H9 (cell line): ENCODE results near the gene APC. TPM values are rescaled to one million over a fixed set of nuclear protein-coding genes. Genes with fewer than 3 reads are reported as not detected.

Experiments used
- DNase-seq: peaks from one replicate; pipeline ENCODE4 v3.0.0-alpha.2; 2017
- H2AFZ ChIP-seq: one replicate; pipeline ENCODE4 v1.6.1; 2013; ENCODE audit warnings: mild to moderate bottlenecking, low read length, control low read depth, moderate library complexity
- H2AK5ac ChIP-seq: 2 replicates; pipeline ENCODE4 v1.6.1; 2013; ENCODE audit warnings: low read length, control low read depth, mixed read lengths; ENCODE audit not compliant: insufficient read length
- H2BK120ac ChIP-seq: one replicate; pipeline ENCODE4 v1.6.1; 2013; ENCODE audit warnings: low read depth, mild to moderate bottlenecking, low read length, control low read depth, inconsistent platforms; ENCODE audit not compliant: poor library complexity, severe bottlenecking
- H2BK12ac ChIP-seq: 2 replicates; pipeline ENCODE4 v1.6.1; 2013; ENCODE audit warnings: low read length, control low read depth, mixed read lengths, low read depth; ENCODE audit not compliant: insufficient read length
- H2BK15ac ChIP-seq: 2 replicates; pipeline ENCODE4 v1.6.1; 2013; ENCODE audit warnings: low read depth, low read length, control low read depth
- H2BK20ac ChIP-seq: one replicate; pipeline ENCODE4 v1.6.1; 2013; ENCODE audit warnings: low read depth, mild to moderate bottlenecking, low read length, control low read depth, inconsistent platforms; ENCODE audit not compliant: poor library complexity, severe bottlenecking
- H2BK5ac ChIP-seq: 2 replicates; pipeline ENCODE4 v1.6.1; 2013; ENCODE audit warnings: low read length, control low read depth, mixed read lengths; ENCODE audit not compliant: insufficient read length
- H3K14ac ChIP-seq: 2 replicates; pipeline ENCODE4 v1.6.1; 2013; ENCODE audit warnings: low read length, control low read depth; ENCODE audit not compliant: insufficient read depth
- H3K18ac ChIP-seq: 2 replicates; pipeline ENCODE4 v1.6.1; 2013; ENCODE audit warnings: low read depth, mild to moderate bottlenecking, mixed read lengths, low read length, control low read depth; ENCODE audit not compliant: insufficient read length
- H3K23ac ChIP-seq: 2 replicates; pipeline ENCODE4 v1.6.1; 2013; ENCODE audit warnings: low read length, control low read depth, mixed read lengths, low read depth; ENCODE audit not compliant: insufficient read length
- H3K23me2 ChIP-seq: 2 replicates; pipeline ENCODE4 v1.6.1; 2013; ENCODE audit warnings: low read depth, mild to moderate bottlenecking, mixed read lengths, low read length, control low read depth; ENCODE audit not compliant: insufficient read length, poor library complexity, severe bottlenecking
- H3K27ac ChIP-seq: 2 replicates; pipeline ENCODE4 v1.5.1; 2013; ENCODE audit warnings: low read length, control low read depth, mixed read lengths, low read depth; ENCODE audit not compliant: insufficient read length
- H3K27me3 ChIP-seq: 2 replicates; pipeline ENCODE4 v1.6.1; 2013; ENCODE audit warnings: low read length, control low read depth, inconsistent platforms; ENCODE audit not compliant: insufficient read depth
- H3K4ac ChIP-seq: 2 replicates; pipeline ENCODE4 v1.6.1; 2013; ENCODE audit warnings: low read depth, mild to moderate bottlenecking, control low read depth, inconsistent platforms, low read length, moderate library complexity
- H3K4me1 ChIP-seq: 2 replicates; pipeline ENCODE4 v1.6.1; 2013; ENCODE audit warnings: low read length, control low read depth, inconsistent platforms; ENCODE audit not compliant: insufficient read depth
- H3K4me2 ChIP-seq: 2 replicates; pipeline ENCODE4 v1.6.1; 2013; ENCODE audit warnings: low read length, control low read depth, mixed read lengths; ENCODE audit not compliant: insufficient read length, insufficient read depth
- H3K56ac ChIP-seq: 2 replicates; pipeline ENCODE4 v1.6.1; 2013; ENCODE audit warnings: low read depth, mild to moderate bottlenecking, mixed read lengths, low read length, control low read depth; ENCODE audit not compliant: insufficient read length
- H3K79me1 ChIP-seq: 2 replicates; pipeline ENCODE4 v1.6.1; 2013; ENCODE audit warnings: low read depth, mild to moderate bottlenecking, moderate library complexity, low read length, control low read depth, inconsistent platforms; ENCODE audit not compliant: insufficient read depth, poor library complexity, severe bottlenecking
- H3K79me2 ChIP-seq: 2 replicates; pipeline ENCODE4 v1.6.1; 2013; ENCODE audit warnings: low read length, control low read depth, inconsistent platforms; ENCODE audit not compliant: insufficient read depth
- H3K9ac ChIP-seq: 2 replicates; pipeline ENCODE4 v1.6.1; 2013; ENCODE audit warnings: low read length, control low read depth, mixed read lengths; ENCODE audit not compliant: insufficient read length; ENCODE audit errors: extremely low read depth
- H3K9me3 ChIP-seq: one replicate; pipeline ENCODE4 v1.6.1; 2013; ENCODE audit warnings: low read depth, low read length, inconsistent platforms; ENCODE audit not compliant: control insufficient read depth
- H3T11ph ChIP-seq: one replicate; pipeline ENCODE4 v1.6.1; 2013; ENCODE audit warnings: mild to moderate bottlenecking, low read length, control low read depth, inconsistent platforms
- H4K20me1 ChIP-seq: one replicate; pipeline ENCODE4 v1.6.1; 2013; ENCODE audit not compliant: control insufficient read depth, insufficient read length, insufficient read depth
- H4K5ac ChIP-seq: 2 replicates; pipeline ENCODE4 v1.6.1; 2013; ENCODE audit warnings: low read depth, mild to moderate bottlenecking, mixed read lengths, low read length, control low read depth; ENCODE audit not compliant: insufficient read length
- H4K8ac ChIP-seq: replicated peaks from 2 replicates; pipeline ENCODE4 v1.6.1; 2013; ENCODE audit warnings: low read length, control low read depth, mixed read lengths, low read depth; ENCODE audit not compliant: insufficient read length
- H4K91ac ChIP-seq: 2 replicates; pipeline ENCODE4 v1.6.1; 2013; ENCODE audit warnings: low read depth, mild to moderate bottlenecking, moderate library complexity, mixed read lengths, low read length, control low read depth; ENCODE audit not compliant: insufficient read length
- H3K27ac Mint-ChIP-seq, 3 experiments: 2 replicates in 2 of 3; 3 replicates in 1 of 3; pipeline ENCODE4 v1.8.0; 2020 to 2021; ENCODE audit warnings: mixed read lengths in 3 of 3, mild to moderate bottlenecking in 1 of 3, moderate library complexity in 1 of 3
- H3K27me3 Mint-ChIP-seq: 2 replicates; pipeline ENCODE4 v1.8.0; 2021; ENCODE audit warnings: low read depth, mild to moderate bottlenecking, moderate library complexity, mixed read lengths
- H3K36me3 Mint-ChIP-seq, 3 experiments: 2 replicates in 2 of 3; 3 replicates in 1 of 3; pipeline ENCODE4 v1.8.0; 2020 to 2021; ENCODE audit warnings: low read depth in 3 of 3, mixed read lengths in 3 of 3; ENCODE audit not compliant: insufficient read depth in 1 of 3
- H3K4me1 Mint-ChIP-seq, 2 experiments: 2 replicates each; pipeline ENCODE4 v1.8.0; 2020; ENCODE audit warnings: mixed read lengths in 2 of 2
- H3K4me3 Mint-ChIP-seq, 2 experiments: 2 replicates in 1 of 2; 3 replicates in 1 of 2; pipeline ENCODE4 v1.8.0; 2020 to 2021; ENCODE audit warnings: mild to moderate bottlenecking in 2 of 2, mixed read lengths in 2 of 2, moderate library complexity in 1 of 2
- H3K9me3 Mint-ChIP-seq, 2 experiments: 2 replicates in 1 of 2; 3 replicates in 1 of 2; pipeline ENCODE4 v1.8.0; 2020; ENCODE audit warnings: mild to moderate bottlenecking in 2 of 2, mixed read lengths in 2 of 2, moderate library complexity in 1 of 2
- CTCF ChIP-seq: fragments of 200-600 bp; sonication (generic); conservative IDR thresholded peaks from 3 replicates; pipeline ENCODE4 v1.8.0; 2021; ENCODE audit warnings: antibody characterized with exemption, mild to moderate bottlenecking
- WGBS: extraction: QIAGEN DNeasy Blood & Tissue Kit; methylation state at CpG from one replicate; pipeline ENCODE4 v1.1.7; 2013; ENCODE audit warnings: missing lambda C conversion rate, low lambda C conversion rate, mixed read lengths; ENCODE audit not compliant: insufficient read length; ENCODE audit errors: extremely low coverage; 5-methylcytosine and 5-hydroxymethylcytosine counted together
- total RNA-seq: library from RNA; stranded (reverse); gene quantifications from 2 replicates; pipeline ENCODE4 v1.2.1, GENCODE V29; 2021

The APC gene
- total RNA-seq, 1 experiment from 2014 or later = 29.3 TPM

GRCh38 chr5:112724901-112725300, 12.8 kb upstream of the APC start:
- H2BK20ac ChIP-seq = no peak overlapping the region
- no peaks in the 10 kb centered on the region for H3K27me3 ChIP-seq
- no peak overlapping the region for H3K14ac ChIP-seq
- no peak overlapping the region for H3K4me3 Mint-ChIP-seq
- H3K27ac ChIP-seq = no peak overlapping the region
- WGBS = no CpG with 5 or more reads among the region's 4 CpGs
- H3K27me3 Mint-ChIP-seq = no peaks in the 10 kb centered on the region
- no peaks in the 10 kb centered on the region for H3K4me1 ChIP-seq
- H4K91ac ChIP-seq = no peak overlapping the region
- no peak overlapping the region for H2AK5ac ChIP-seq
- 0 out of 4 replicates have a peak, but pooled peaks cover 0 to 4% of the 10 kb centered on the region in 2 experiments for H3K4me1 Mint-ChIP-seq
- DNase-seq = no peak
- H3K23me2 ChIP-seq = no peaks in the 10 kb centered on the region
- TF ChIP-seq CTCF = no peak
- H3K9me3 Mint-ChIP-seq = peaks cover 3 to 4% of the 10 kb centered on the region in 2 experiments; a peak in 3 of 5 replicates
- no peak overlapping the region for H3K9ac ChIP-seq
- no peak overlapping the region for H2BK12ac ChIP-seq
- no peak overlapping the region for H4K5ac ChIP-seq
- no peak overlapping the region for H2AFZ ChIP-seq
- no peak overlapping the region for H4K8ac ChIP-seq
- no peak overlapping the region for H3T11ph ChIP-seq
- no peaks in the 10 kb centered on the region for H4K20me1 ChIP-seq
- no peak overlapping the region for H3K4ac ChIP-seq
- H3K79me1 ChIP-seq = peaks cover 3% of the 10 kb centered on the region
- peaks cover 6% of the 10 kb centered on the region; the same call in 1 of the 2 replicates for H3K79me2 ChIP-seq
- H3K36me3 Mint-ChIP-seq = peaks cover 0 to 6% (median 0%) of the 10 kb centered on the region in 3 experiments; a peak in 2 of 7 replicates
- H2BK120ac ChIP-seq = no peak overlapping the region
- no peak overlapping the region for H3K18ac ChIP-seq
- no peak overlapping the region for H3K23ac ChIP-seq
- H2BK15ac ChIP-seq = no peak overlapping the region
- H3K27ac Mint-ChIP-seq = no peak overlapping the region
- H3K56ac ChIP-seq = no peak overlapping the region
- H3K9me3 ChIP-seq = no peaks in the 10 kb centered on the region
- no peak overlapping the region for H2BK5ac ChIP-seq
- no peak overlapping the region for H3K4me2 ChIP-seq
